A673 (cell line): Measurements from ENCODE around the gene RUNDC1. TPM values are rescaled to one million over a fixed set of nuclear protein-coding genes. Genes with fewer than 3 reads are reported as not detected.
A peak's percentile ranks its signal among the peaks of the same experiment; 100 is the strongest.

Experiments
- BruUV-seq: library from RNA; stranded (reverse); fragments of 400-500 nt; replicated peaks from 2 replicates; lab custom pipeline; 2021; lab: Mats Ljungman, UMichigan
- CTCF ChIA-PET: fragments of 300-600 bp; sonication (Branson Sonifier 250); formaldehyde crosslinking; loops from one replicate; lab custom pipeline; 2022; ENCODE audit warnings: antibody characterized with exemption; lab: Charles Lee
- POLR2A ChIA-PET: fragments of 300-600 bp; sonication (Branson Sonifier 250); formaldehyde crosslinking; loops from one replicate; lab custom pipeline; 2022; ENCODE audit warnings: antibody characterized with exemption; ENCODE audit not compliant: low non-redundant PET; lab: Charles Lee
- DNase-seq: peaks from one replicate; pipeline ENCODE4 v3.0.0-alpha.2; 2015; ENCODE audit warnings: low spot score
- H3K27ac ChIP-seq: fragments of 200-600 bp; sonication (generic); 2 replicates; pipeline ENCODE4 v1.5.1; 2016; ENCODE audit warnings: mixed run types, low read depth, mild to moderate bottlenecking, mixed read lengths, antibody characterized with exemption, low read length; ENCODE audit not compliant: poor library complexity, severe bottlenecking
- H3K27me3 ChIP-seq: fragments of 200-600 bp; sonication (generic); replicated peaks from 2 replicates; pipeline ENCODE4 v1.6.1; 2017; ENCODE audit warnings: mixed run types, low read depth, mild to moderate bottlenecking, mixed read lengths, antibody characterized with exemption, low read length; ENCODE audit not compliant: insufficient read depth, poor library complexity
- H3K36me3 ChIP-seq: fragments of 200-600 bp; sonication (generic); 2 replicates; pipeline ENCODE4 v1.6.1; 2016; ENCODE audit warnings: mixed run types, mild to moderate bottlenecking, mixed read lengths, antibody characterized with exemption, low read length; ENCODE audit not compliant: insufficient read depth, poor library complexity, severe bottlenecking
- H3K4me1 ChIP-seq: fragments of 200-600 bp; sonication (generic); 2 replicates; pipeline ENCODE4 v1.6.1; 2017; ENCODE audit warnings: mixed run types, mild to moderate bottlenecking, mixed read lengths, antibody characterized with exemption, low read length; ENCODE audit not compliant: insufficient read depth, poor library complexity, severe bottlenecking
- H3K4me3 ChIP-seq: fragments of 200-600 bp; sonication (generic); 2 replicates; pipeline ENCODE4 v1.5.1; 2016; ENCODE audit warnings: low read depth, mixed run types, mild to moderate bottlenecking, mixed read lengths, low read length; ENCODE audit not compliant: poor library complexity, severe bottlenecking
- H3K9me3 ChIP-seq: fragments of 200-600 bp; sonication (generic); 2 replicates; pipeline ENCODE4 v1.6.1; 2016; ENCODE audit warnings: mixed run types, low read depth, mild to moderate bottlenecking, mixed read lengths, antibody characterized with exemption, low read length; ENCODE audit not compliant: poor library complexity, severe bottlenecking
- CTCF ChIP-seq: fragments of 300-800, 200-600 bp; sonication (generic); conservative IDR thresholded peaks from 2 replicates; pipeline ENCODE4 v1.5.1; 2017; ENCODE audit warnings: low read depth, mild to moderate bottlenecking, antibody characterized with exemption, low read length, moderate library complexity, mixed read lengths
- EZH2 ChIP-seq: fragments of 200-600 bp; sonication (generic); IDR thresholded peaks from 2 replicates; pipeline ENCODE4 v1.6.1; 2017; ENCODE audit warnings: borderline replicate concordance, low read depth, mild to moderate bottlenecking, mixed read lengths, antibody characterized with exemption, low read length; ENCODE audit not compliant: poor library complexity, severe bottlenecking
- intact Hi-C: fragments of 100-400 bp; cut with micrococcal nuclease; formaldehyde crosslinking; loops from one replicate; pipeline ENCODE4 v1.10.0; 2022; ENCODE audit not compliant: unreplicated experiment
- total RNA-seq: library from RNA; stranded (reverse); gene quantifications from 2 replicates; pipeline ENCODE4 v1.2.3, GENCODE V29; 2021

Gene RUNDC1
- total RNA-seq, 1 experiment from 2014 or later, result 8.0 TPM

- no peak overlapping the region for H3K27ac ChIP-seq
- no peak overlapping the region for H3K4me3 ChIP-seq
- TF ChIP-seq EZH2 (no peak), CTCF (no peak)
- ChIA-PET POLR2A (interaction anchor here (1.1 kb wide), 1 partner anchor 22 kb away, joined by 17 read pairs; no protein-coding TSS in a partner anchor), CTCF (no interaction called here)
- BruUV-seq, result no TSS peak
- intact Hi-C loops, result loop anchor here (10.0 kb wide), 1 partner anchor 105 kb away; the partner anchor contains the start of gene BRCA1
- no peaks in the 10 kb centered on the region for H3K27me3 ChIP-seq
- DNase-seq, result no peak
- H3K36me3 ChIP-seq, result no peaks in the 10 kb centered on the region
- H3K9me3 ChIP-seq, result no peaks in the 10 kb centered on the region
- H3K4me1 ChIP-seq, result no peaks in the 10 kb centered on the region
Observed at GRCh38 chr17:43020030-43020621, 39.8 kb downstream of the RUNDC1 start.

- Histone ChIP-seq H3K4me1 (no peaks in the 10 kb centered on the region), H3K27me3 (no peaks in the 10 kb centered on the region), H3K4me3 (peak overlapping the region; percentile 78), H3K27ac (no peak overlapping the region), H3K9me3 (no peaks in the 10 kb centered on the region), H3K36me3 (no peaks in the 10 kb centered on the region)
- ChIA-PET POLR2A (interaction anchor here (1.1 kb wide), 1 partner anchor 23 kb away, joined by 17 read pairs; no protein-coding TSS in a partner anchor), CTCF (no interaction called here)
- no TSS peak for BruUV-seq
- intact Hi-C loops, result loop anchor here (10.0 kb wide), 1 partner anchor 104 kb away; the partner anchor contains the start of gene BRCA1
- TF ChIP-seq EZH2 (no peak), CTCF (no peak)
- DNase-seq, result no peak
Observed at GRCh38 chr17:43020789-43021740, 40.7 kb downstream of the RUNDC1 start.

- TF ChIP-seq EZH2 (no peak), CTCF (no peak)
- Histone ChIP-seq H3K36me3 (no peaks in the 10 kb centered on the region), H3K4me3 (peak within 1 kb of the TSS; percentile 78), H3K27me3 (no peaks in the 10 kb centered on the region), H3K27ac (no peak within 1 kb of the TSS), H3K9me3 (no peaks in the 10 kb centered on the region), H3K4me1 (no peaks in the 10 kb centered on the region)
- no TSS peak for BruUV-seq
- intact Hi-C loops, result loop anchor here (10.0 kb wide), 1 partner anchor 103 kb away; the partner anchor contains the start of gene BRCA1
- peak; percentile 69 for DNase-seq
- ChIA-PET POLR2A (no interaction called here), CTCF (interaction anchor here (0.6 kb wide), 2 partner anchors 770 to 786 kb away, joined by 4 to 7 read pairs; no protein-coding TSS in a partner anchor)
Observed at GRCh38 chr17:43021741-43022512, 41.6 kb downstream of the RUNDC1 start, which contains the start of gene VAT1. TSS of gene VAT1 (minus strand) at chr17:43022385. CDS start at chr17:43022322, 63 bp downstream.
